D721Med (cell line): ENCODE results near the gene RAD51C.

Experiments
- DNase-seq: peaks from one replicate; pipeline ENCODE4 v3.0.0; 2011; ENCODE audit warnings: low spot score; ENCODE audit not compliant: insufficient read length
- FAIRE-seq: peaks from 2 replicates; lab custom pipeline; 2011; peaks lifted over from hg19 to GRCh38; lab: Jason Lieb, UNC
- TF ChIP-seq, protein P1 (sequence below): IDR thresholded peaks from 2 replicates; pipeline ENCODE4 v1.5.1; 2012; ENCODE audit warnings: mild to moderate bottlenecking, control low read depth; ENCODE audit not compliant: insufficient read depth; ENCODE audit errors: missing control alignments

The RAD51C gene

DNA sequence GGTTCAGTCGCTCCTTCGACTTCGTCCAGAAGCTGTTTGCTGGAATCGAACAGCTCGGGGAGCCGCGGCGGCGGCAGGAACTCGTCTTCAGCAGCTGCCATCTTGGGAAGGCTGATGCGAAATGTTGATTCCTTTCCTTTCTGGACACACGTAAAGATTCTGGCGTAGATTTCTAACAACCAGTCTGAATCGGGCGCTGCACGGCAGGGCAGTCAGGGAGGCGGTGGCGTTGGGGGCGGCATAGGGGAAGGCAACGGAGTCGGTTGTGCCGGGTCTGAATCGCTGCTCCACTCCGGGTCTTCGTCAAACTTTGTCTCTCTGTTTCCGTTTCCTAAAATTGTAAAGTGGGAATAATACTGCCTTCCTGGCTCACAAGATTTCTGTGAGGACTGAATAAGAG is 30.9 kb upstream of the RAD51C start:
- no peak for DNase-seq
- TF ChIP-seq, protein P1, sequence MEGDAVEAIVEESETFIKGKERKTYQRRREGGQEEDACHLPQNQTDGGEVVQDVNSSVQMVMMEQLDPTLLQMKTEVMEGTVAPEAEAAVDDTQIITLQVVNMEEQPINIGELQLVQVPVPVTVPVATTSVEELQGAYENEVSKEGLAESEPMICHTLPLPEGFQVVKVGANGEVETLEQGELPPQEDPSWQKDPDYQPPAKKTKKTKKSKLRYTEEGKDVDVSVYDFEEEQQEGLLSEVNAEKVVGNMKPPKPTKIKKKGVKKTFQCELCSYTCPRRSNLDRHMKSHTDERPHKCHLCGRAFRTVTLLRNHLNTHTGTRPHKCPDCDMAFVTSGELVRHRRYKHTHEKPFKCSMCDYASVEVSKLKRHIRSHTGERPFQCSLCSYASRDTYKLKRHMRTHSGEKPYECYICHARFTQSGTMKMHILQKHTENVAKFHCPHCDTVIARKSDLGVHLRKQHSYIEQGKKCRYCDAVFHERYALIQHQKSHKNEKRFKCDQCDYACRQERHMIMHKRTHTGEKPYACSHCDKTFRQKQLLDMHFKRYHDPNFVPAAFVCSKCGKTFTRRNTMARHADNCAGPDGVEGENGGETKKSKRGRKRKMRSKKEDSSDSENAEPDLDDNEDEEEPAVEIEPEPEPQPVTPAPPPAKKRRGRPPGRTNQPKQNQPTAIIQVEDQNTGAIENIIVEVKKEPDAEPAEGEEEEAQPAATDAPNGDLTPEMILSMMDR = no peak
- no peak for FAIRE-seq

DNA sequence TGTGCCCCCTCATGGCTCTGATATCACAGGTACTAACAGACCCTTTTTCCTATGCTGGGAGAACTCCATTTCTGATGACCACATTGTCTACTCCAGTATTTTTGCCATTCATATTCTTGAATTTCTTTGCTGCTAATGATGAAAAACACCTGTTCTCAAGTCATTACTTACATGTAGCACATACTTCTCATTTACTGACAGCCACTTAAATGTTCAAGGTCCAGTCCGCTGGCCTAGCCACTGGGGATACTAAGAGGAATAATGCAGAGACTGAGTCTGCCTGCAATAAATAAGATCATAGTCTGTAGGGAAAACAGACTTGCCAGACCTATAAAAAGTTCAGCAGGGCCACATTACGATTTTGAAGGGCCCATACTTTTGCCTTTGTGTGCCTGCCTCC is 28.1 kb upstream of the RAD51C start:
- FAIRE-seq (no peak), DNase-seq (no peak)
- TF ChIP-seq, protein P1 = no peak

DNA sequence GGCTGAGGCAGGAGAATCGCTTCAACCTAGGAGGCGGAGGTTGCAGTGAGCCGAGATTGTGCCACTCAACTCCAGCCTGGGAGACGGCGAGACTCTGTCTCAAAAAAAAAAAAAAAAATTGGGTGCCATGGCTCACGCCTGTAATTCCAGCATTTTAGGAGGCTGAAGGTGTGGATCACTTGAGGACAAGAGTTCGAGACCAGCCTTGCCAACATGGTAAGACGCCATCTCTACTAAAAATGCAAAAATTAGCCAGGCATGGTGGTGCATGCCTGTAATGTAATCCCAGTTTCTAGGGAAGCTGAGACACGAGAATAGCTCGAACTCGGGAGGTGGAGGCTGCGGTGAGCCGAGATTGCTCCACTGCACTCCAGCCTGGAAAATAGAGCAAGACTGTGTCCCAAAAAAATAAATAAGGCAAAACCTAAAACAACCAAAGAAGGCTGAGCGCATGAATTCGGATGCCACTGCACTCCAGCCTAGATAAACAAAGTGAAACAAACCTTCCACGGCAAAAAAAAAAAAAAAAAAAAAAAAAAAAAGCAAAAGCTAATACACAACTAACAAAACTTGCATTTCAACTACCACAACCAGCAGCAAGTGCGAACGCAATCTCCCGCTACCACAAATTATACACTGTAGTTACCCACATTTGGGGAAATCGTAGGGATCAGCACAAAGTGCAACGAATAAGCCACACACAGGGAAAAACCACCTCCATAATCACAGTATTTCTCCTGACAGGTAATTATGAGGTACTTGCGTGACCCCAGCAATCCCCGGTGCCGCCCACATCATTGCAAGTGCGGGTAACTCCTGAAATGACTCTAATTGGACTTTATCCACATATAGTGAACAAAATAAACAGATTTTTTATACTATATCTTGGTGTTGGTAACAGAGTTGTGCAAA is 26.2 kb upstream of the RAD51C start:
- DNase-seq (no peak), FAIRE-seq (no peak)
- TF ChIP-seq, protein P1 = no peak

DNA sequence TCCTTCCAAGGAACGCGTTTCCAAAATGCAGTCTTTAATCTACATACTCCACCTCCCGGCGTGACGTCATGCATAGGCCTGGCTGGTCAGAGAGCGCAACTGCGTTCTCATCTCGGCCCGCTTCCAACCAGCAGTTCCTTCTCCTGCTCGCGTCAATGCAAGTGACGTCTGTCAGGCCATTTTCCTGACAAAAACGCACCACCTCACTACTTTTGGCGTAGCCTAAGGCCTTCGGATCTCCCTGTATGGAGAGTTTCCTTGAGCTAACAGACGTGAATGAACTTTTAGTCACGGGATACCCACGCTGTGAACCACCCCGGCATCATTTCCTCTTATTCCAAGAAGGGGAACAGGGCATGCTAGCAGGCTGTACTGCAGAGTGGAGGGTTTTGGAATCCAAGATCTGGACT is 25.5 kb upstream of the RAD51C start:
- TF ChIP-seq, protein P1 = no peak
- DNase-seq (no peak), FAIRE-seq (no peak)

DNA sequence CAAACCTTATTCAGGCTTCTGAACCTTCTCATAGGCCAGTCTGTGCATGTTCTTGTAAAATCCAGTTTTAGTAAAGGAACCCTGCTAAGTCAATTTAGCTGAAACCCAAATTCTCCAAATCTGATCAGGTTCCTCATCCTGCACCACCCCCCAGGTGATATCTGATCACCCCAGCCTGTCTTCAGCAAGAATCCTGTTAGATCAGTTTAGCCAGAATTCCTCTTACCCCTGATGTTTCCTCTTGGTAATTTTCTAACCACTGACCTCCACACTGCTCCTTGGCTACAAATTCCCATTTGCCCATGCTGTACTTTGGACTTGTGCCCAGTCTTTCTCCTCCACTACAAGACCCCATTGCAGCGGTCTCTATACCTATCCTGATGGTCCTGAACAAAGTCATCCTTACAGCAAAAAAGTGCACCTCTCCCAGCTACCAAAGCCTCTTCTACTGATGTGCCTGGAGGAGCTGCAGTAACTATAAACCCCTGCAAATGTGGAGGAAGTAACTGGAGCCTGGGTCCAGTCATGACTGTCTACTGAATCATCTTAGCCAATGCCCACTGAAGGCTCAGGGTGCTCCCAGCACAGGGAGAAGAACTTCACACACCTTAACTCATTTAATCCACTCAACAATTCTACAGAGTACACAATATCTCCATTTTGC is 24.3 kb upstream of the RAD51C start:
- FAIRE-seq (no peak), DNase-seq (no peak)
- TF ChIP-seq, protein P1 = no peak

DNA sequence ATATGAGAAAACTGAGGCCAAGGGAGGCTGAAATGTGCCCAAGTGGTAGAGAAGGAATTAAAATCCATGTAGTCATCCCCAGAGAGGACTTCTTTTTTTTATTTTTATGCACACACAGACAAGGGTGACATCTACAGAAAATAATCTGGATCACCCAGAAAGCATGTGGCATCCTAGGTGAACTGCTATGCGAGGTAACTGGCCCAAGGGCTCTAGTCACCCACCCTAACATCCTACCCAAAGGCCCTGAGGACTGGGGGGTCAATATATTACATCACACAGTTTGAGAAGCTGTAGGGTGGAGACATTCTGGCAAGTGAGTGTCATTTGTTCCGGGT is 23.8 kb upstream of the RAD51C start:
- TF ChIP-seq, protein P1 = no peak
- FAIRE-seq (no peak), DNase-seq (no peak)

DNA sequence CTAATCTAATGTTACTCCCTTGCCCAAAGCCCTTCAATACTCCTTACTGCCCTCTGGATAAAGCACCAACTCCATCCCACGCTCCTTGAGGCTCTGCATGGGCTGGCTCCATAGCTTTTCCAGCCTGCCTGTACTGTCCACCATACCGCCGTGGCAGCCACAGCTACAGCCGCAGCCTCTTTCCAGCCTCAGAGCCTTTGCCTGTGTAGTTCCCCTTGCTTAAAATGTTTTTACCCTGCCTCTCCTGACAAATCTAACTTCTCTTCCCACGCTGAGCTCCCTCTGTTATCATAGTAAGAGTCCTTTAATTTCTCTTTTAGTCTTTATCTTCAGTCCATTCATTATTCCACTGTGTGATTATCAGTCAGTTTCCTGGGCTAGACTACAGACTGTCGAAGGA is 22.5 kb upstream of the RAD51C start:
- TF ChIP-seq, protein P1 = no peak
- FAIRE-seq = no peak
- no peak for DNase-seq
